Activated naive CD8-positive, alpha-beta T cell treated with anti-CD3 and anti-CD28 coated beads for 36 hours (primary cell): ENCODE results near the gene KRTAP5-7. TPM values are rescaled to one million over a fixed set of nuclear protein-coding genes. Genes with fewer than 3 reads are reported as not detected.

Source experiments
- DNase-seq: peaks from one replicate; pipeline ENCODE4 v3.0.0; 2021
- H3K27ac Mint-ChIP-seq: one replicate; pipeline ENCODE4 v1.8.0; 2022; ENCODE audit warnings: mild to moderate bottlenecking, moderate library complexity, mixed read lengths
- H3K27me3 Mint-ChIP-seq: one replicate; pipeline ENCODE4 v1.8.0; 2022; ENCODE audit warnings: mild to moderate bottlenecking, mixed read lengths
- H3K36me3 Mint-ChIP-seq: one replicate; pipeline ENCODE4 v1.8.0; 2021; ENCODE audit warnings: mild to moderate bottlenecking, mixed read lengths
- H3K4me1 Mint-ChIP-seq: one replicate; pipeline ENCODE4 v1.8.0; 2021; ENCODE audit warnings: mixed read lengths
- H3K4me3 Mint-ChIP-seq: one replicate; pipeline ENCODE4 v1.8.0; 2022; ENCODE audit warnings: mild to moderate bottlenecking, moderate library complexity, mixed read lengths
- H3K9me3 Mint-ChIP-seq: one replicate; pipeline ENCODE4 v1.8.0; 2022; ENCODE audit warnings: mixed read lengths
- total RNA-seq, 2 experiments: library from RNA; stranded (reverse); gene quantifications; one replicate each; pipeline ENCODE4 v1.2.3, GENCODE V29; 2021

Gene KRTAP5-7
- total RNA-seq, 2 experiments from 2014 or later, result not detected

DNA sequence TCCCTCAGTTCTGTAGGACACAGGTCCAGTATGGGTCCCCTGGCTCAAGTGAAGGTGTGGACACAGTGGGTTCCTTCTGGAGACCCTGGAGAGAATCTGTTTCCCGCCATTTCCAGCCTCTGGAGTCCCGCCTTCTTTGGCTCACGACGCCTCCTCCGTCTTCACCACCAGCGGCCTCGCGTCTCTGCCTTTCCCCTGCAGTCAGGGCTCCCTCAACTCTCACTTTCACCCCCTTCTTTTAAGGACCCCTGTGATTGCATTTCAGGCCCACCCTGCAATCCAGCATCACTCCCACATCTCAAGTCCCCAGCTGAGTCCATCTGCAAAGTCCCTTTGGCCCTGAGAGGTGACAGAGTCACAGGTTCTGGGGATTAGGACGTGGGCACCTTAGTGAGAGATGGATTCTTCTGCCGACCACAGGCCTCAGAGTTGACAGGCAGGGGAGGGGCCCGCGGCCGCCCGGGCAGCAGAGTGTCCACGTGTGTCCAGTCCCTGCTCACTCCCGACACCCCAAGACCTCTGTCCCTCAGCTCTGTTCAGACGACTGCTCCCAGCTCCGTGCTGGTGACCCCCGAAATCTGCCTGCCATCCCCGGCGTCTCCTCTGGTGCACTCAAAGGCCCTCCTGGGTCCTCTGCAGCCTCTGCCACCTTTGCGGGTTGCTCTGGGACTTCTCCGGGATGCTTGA is 36.9 kb upstream of the KRTAP5-7 start:
- Mint-ChIP-seq H3K27ac (peak overlapping the region; percentile 83), H3K9me3 (no peaks in the 10 kb centered on the region), H3K4me1 (peaks cover 19% of the 10 kb centered on the region), H3K27me3 (no peaks in the 10 kb centered on the region), H3K4me3 (no peak overlapping the region), H3K36me3 (peaks cover 45% of the 10 kb centered on the region)
- no peak for DNase-seq

DNA sequence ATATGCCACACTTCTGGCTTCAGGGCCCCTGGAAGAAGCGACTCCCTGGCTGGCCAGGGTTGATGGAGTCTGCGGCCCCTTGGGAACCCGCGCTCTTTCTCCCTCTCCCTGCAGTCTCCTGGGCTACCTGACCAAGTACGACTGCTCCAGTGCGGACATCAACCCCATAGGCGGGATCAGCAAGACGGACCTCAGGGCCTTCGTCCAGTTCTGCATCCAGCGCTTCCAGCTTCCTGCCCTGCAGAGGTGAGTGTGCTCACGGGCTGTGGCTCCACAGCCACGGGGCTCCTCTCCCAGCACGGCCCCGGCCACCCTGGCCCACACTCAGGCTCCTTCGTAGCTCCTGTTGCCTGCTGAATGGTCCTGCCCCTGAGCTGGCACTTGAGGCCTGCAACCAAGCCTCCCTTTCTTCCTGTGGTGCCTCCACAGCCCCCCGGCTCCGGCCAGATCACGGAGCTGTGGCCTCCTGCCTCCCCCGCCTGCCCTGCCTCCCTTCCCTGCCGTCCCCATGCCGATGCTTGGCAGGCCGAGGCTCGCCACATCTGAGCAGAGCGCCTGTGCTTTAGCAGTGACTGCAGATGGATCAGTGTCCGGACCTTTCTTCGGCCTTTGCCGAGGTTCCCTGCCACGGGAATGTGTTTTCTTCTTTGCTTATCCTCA is 36.2 kb upstream of the KRTAP5-7 start:
- no peak for DNase-seq
- Mint-ChIP-seq H3K36me3 (peaks cover 46% of the 10 kb centered on the region), H3K4me1 (peaks cover 19% of the 10 kb centered on the region), H3K9me3 (no peaks in the 10 kb centered on the region), H3K4me3 (no peak overlapping the region), H3K27ac (no peak overlapping the region), H3K27me3 (no peaks in the 10 kb centered on the region)

DNA sequence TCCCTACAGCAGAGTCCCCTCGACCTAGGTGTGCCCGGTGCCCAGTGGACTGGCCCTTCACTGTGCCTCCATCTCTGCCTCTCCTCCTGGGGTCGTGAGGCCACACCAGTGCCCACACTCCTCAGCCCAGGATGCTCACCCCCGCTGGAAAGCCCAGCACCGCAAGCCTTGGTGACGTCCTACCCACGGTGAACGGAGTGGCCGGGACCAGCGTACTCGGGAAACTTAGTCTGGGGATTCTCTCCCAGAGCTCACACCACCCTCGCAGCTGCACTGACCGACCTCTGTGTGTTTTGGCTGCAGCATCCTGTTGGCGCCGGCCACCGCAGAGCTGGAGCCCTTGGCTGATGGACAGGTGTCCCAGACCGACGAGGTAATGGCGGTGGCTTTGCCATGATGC is 35.5 kb upstream of the KRTAP5-7 start:
- H3K9me3 Mint-ChIP-seq, result no peaks in the 10 kb centered on the region
- H3K4me1 Mint-ChIP-seq, result peaks cover 19% of the 10 kb centered on the region
- peaks cover 42% of the 10 kb centered on the region for H3K36me3 Mint-ChIP-seq
- no peak overlapping the region for H3K4me3 Mint-ChIP-seq
- no peaks in the 10 kb centered on the region for H3K27me3 Mint-ChIP-seq
- no peak for DNase-seq
- H3K27ac Mint-ChIP-seq, result no peak overlapping the region

DNA sequence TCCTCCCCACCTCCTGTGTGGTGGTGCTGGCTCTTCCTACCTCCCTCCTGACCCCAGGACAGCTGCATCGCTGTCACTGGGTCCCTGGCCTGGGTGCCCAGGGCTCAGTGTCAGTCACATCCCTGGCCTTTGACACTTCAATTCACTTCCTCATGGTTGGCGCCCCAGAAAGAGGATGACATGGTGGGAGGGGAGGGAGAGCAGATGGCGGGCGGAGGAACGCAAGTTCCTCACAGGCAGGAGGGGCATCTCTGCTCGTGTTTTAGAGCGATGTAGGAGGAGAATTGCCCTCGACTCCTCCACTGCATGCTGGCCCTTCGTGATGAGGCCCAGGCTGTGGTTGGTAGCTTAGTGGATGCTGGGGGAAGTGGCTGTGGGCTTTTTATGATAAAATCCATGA is 35.1 kb upstream of the KRTAP5-7 start:
- no peaks in the 10 kb centered on the region for H3K27me3 Mint-ChIP-seq
- DNase-seq, result no peak
- H3K36me3 Mint-ChIP-seq, result peaks cover 46% of the 10 kb centered on the region
- peaks cover 19% of the 10 kb centered on the region for H3K4me1 Mint-ChIP-seq
- no peak overlapping the region for H3K4me3 Mint-ChIP-seq
- H3K9me3 Mint-ChIP-seq, result no peaks in the 10 kb centered on the region
- no peak overlapping the region for H3K27ac Mint-ChIP-seq

DNA sequence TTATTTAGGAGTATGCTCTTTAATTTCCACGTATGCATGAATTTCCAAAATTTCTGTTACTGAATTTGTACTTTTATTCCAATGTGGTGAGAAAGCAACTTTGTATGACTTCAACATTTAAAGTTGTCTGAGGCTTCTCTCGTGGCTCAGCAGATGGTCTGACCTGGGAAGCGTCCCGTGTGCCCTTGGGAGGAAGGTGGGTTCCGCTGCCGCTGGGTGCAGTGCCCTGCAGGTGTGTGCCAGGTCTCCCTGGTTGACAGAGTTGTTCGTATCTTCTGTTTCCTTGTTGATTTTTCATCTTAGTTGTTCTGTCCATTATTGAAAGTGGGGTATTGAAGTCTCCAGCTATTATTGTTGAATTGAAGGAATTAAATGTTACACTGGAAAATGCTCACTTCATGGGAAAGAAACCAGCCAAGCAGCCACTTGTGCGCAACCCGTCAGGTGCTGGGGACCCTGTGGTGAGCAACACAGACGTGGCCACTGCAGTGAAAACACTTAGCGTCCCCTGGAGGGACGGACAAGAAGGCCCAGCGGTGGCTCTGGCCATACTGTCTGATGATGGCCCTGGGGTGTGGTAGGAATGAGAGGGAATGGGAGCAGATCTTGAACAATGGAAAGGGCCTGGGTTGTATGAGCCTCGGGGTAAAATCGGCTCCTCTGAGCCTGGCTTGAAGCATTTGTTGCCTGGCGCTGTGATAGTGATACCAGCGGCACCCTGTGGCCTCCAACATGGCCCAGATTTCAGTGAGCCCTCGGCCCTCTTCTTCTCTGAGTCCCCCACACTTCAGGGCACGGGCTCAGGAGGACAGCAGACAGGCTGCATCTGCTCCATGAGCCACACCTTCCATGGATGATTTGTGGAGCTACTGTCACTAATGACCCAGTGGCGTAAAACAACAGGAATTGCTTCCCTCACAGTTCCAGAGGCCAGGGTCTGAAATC is 31.5 kb upstream of the KRTAP5-7 start:
- H3K36me3 Mint-ChIP-seq, result peaks cover 47% of the 10 kb centered on the region
- H3K27ac Mint-ChIP-seq, result no peak overlapping the region

DNA sequence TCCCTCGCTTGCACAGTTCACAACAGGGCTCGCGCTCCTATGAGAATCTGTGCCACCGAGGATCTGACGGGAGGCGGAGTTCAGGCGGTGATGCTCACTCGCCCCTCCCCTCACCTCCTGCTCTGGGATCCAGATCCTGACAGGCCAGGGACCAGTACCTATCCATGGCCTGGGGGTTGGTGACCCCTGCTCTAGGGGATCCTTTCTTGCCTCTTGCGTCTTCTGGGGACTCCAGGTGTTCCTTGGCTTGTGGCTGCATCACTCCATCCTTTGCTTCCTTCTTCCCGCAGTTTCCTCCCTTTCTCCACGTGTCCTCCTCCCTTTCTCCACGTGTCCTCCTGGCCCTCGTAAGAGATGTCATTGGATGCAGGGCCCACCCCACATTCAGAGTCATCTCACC is 30.6 kb upstream of the KRTAP5-7 start:
- no peak for DNase-seq
- Mint-ChIP-seq H3K4me3 (no peak overlapping the region), H3K27me3 (no peaks in the 10 kb centered on the region), H3K27ac (no peak overlapping the region), H3K9me3 (no peaks in the 10 kb centered on the region), H3K36me3 (peaks cover 50% of the 10 kb centered on the region), H3K4me1 (peaks cover 2% of the 10 kb centered on the region)

More for the DNA sequence above, 31.5 kb upstream of the KRTAP5-7 start:
- no peak overlapping the region for H3K4me3 Mint-ChIP-seq
- no peak for DNase-seq
- H3K9me3 Mint-ChIP-seq, result no peaks in the 10 kb centered on the region
- no peaks in the 10 kb centered on the region for H3K27me3 Mint-ChIP-seq
- peaks cover 2% of the 10 kb centered on the region for H3K4me1 Mint-ChIP-seq

DNA sequence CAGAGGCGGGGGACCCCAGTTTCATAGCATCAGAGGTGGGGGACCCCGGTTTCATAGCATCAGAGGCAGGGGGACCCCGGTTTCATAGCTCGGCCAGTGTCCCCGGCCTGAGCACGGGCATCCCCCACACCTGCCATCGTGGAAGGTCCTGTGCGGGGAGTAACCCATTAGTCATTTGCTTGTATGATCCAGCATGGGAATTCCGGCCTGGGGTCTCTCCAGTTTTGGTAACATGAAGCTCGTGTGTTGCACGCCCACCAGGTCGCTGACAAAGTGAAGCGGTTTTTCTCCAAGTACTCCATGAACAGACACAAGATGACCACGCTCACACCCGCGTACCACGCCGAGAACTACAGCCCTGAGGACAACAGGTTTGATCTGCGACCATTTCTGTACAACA is 29.0 kb upstream of the KRTAP5-7 start:
- no peaks in the 10 kb centered on the region for H3K27me3 Mint-ChIP-seq
- no peak for DNase-seq
- H3K4me1 Mint-ChIP-seq, result peaks cover 2% of the 10 kb centered on the region
- H3K4me3 Mint-ChIP-seq, result no peak overlapping the region
- no peak overlapping the region for H3K27ac Mint-ChIP-seq
- peaks cover 53% of the 10 kb centered on the region for H3K36me3 Mint-ChIP-seq
- no peaks in the 10 kb centered on the region for H3K9me3 Mint-ChIP-seq

DNA sequence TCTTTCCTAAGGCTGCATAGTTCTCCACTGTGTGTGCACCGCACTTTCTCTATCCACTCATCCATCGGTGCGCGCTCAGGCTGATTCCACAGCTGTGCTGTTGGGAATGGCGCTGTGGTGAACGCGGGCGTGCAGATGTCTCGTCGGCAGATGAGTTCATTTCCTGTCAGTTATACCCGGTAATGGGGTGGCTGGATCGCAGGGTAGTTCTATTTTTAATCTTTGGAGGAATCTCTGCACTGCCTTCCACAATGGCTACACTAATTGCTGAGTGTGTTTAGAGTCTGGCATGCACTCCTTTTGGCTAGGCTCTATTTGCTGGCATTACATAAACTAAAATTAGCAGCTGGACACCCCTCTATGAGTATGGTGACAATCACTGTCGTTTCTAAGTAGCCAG is 27.9 kb upstream of the KRTAP5-7 start:
- DNase-seq, result no peak
- H3K36me3 Mint-ChIP-seq, result peaks cover 60% of the 10 kb centered on the region
- H3K9me3 Mint-ChIP-seq, result no peaks in the 10 kb centered on the region
- no peak overlapping the region for H3K4me3 Mint-ChIP-seq
- H3K27ac Mint-ChIP-seq, result no peak overlapping the region
- peaks cover 2% of the 10 kb centered on the region for H3K4me1 Mint-ChIP-seq
- no peaks in the 10 kb centered on the region for H3K27me3 Mint-ChIP-seq

DNA sequence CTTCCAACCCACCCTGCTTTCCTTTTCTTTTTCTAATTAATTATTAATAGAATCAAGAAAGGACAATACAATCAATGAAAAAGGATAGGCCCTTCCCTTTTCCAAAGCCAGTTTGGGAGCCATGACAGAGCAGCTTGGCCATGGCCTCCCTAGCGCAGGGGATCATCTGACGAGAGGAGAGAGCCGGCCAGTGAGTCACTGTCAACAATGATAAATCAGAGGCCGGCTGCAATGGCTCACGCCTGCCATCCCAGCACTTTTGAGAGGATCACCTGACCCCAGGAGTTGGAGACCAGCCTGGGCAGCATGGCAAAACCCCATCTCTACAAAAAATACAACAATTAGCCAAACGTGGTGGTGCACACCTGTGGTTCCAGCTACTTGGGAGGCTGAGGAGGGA is 27.5 kb upstream of the KRTAP5-7 start:
- DNase-seq, result no peak
- H3K4me1 Mint-ChIP-seq, result peaks cover 2% of the 10 kb centered on the region
- H3K27me3 Mint-ChIP-seq, result no peaks in the 10 kb centered on the region
- no peak overlapping the region for H3K4me3 Mint-ChIP-seq
- H3K27ac Mint-ChIP-seq, result no peak overlapping the region
- no peaks in the 10 kb centered on the region for H3K9me3 Mint-ChIP-seq
- H3K36me3 Mint-ChIP-seq, result peaks cover 63% of the 10 kb centered on the region

DNA sequence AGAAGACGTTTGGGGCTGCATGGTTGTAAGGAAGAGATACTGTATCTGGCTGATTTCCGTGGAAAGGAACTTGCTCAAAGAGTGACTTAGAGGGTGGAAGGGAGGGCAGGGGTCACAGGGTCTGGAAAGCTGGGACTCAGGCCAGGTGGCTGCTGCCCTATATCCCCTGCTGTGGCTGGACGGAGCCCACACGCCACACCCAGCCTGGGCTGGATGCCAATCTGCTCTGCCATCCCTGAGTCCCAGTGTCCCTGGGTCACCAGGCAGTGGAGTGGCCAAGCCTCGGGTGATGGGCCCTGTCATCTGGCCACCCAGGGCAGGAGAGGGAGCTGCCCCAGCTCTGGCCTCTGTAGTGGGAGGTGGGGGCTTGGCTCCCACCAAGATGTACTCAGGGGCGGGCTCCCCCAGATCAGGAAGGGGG is 26.5 kb upstream of the KRTAP5-7 start:
- Mint-ChIP-seq H3K27ac (no peak overlapping the region), H3K4me3 (no peak overlapping the region), H3K27me3 (no peaks in the 10 kb centered on the region), H3K9me3 (no peaks in the 10 kb centered on the region), H3K4me1 (peaks cover 2% of the 10 kb centered on the region), H3K36me3 (peaks cover 64% of the 10 kb centered on the region)
- no peak for DNase-seq

DNA sequence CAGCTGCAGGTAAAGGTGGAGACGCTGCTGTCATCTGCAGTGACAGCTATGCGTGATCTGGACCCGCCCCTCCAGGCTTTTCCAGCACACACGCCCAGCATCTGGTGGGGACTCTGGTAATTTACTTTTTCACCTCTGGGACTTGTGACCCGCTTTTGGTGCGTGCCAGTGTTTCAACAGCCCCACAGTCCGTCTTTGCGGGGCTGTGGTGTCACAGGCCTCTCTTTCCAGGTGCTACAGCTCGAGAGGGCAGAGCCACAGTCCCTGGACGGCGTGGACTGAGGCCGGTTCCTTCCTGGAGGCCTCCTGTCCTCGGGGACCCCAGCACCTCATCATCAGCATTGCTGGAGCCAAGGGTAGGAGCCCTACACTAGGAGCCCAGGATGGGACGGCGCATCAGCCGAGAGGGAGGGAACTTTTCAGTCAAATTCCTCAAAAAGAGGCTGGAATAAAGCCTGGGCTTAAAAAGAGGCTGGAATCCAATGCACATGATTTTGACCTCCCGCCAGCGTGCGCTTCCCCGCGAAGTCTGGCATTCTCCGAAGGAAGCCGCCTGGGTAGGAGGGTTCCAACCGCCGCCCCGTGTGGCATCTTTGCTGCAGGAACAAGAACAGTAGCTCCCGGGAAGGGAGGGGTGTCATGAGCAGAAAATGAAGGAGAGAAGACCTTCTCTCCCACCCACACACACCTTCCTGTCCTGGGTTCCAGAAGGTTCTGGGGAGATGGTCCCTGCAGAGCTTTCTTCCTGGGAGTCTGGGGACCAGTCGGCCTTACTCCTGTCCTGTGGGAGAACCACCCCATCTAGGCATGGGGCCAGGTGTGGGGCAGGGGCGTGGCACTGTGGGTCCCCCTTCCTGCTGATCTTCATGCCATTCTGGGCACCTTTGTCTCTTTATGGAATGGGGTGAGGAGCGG is 25.7 kb upstream of the KRTAP5-7 start:
- Mint-ChIP-seq H3K27ac (no peak overlapping the region), H3K4me1 (peaks cover 2% of the 10 kb centered on the region), H3K27me3 (no peaks in the 10 kb centered on the region), H3K4me3 (no peak overlapping the region), H3K9me3 (peaks cover 3% of the 10 kb centered on the region), H3K36me3 (peaks cover 68% of the 10 kb centered on the region)
- DNase-seq, result no peak

DNA sequence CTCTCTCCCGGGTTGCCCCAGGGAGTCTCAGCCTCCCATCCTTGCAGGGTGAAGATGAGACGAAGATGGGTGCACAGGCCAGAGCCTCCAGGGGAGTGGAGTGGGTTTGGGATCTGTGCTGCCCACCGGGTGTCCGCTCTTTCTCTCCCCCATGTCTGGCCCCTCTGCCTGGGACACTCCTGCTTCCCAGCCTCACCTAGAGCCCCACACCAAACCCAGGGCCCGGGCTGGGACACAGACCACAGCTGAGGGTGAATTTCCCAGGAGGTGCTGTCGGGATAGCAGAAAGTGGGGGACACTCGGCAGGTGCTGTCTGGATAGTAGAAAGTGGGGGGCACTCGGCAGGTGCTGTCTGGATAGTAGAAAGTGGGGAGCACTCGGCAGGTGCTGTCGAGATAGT is 25.0 kb upstream of the KRTAP5-7 start:
- Mint-ChIP-seq H3K9me3 (peaks cover 8% of the 10 kb centered on the region), H3K4me1 (peaks cover 2% of the 10 kb centered on the region), H3K27ac (no peak overlapping the region), H3K4me3 (no peak overlapping the region), H3K36me3 (peaks cover 68% of the 10 kb centered on the region), H3K27me3 (no peaks in the 10 kb centered on the region)
- no peak for DNase-seq

DNA sequence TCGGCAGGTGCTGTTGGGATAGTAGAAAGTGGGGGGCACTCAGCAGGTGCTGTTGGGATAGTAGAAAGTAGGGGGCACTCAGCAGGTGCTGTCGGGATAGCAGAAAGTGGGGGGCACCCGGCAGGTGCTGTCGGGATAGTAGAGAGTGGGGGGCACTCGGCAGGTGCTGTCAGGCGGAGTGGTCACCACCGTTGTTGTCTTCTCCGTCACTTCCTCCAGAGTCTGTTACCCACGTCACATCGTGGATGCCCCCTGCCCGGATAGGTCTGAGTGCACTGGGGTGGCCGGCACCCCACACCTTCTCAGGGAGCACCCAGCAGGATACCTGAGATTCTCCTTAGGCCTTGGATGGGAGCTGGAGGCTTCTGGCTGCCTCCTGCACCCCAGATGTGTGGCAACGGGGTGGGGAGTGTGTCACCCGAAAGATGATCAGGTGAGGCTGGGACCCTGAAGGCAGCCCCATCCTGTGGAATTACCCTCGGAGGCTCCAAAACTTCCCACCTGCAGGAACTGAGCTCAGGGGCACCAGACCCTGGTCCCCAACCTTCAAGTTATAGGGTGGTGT is 24.1 kb upstream of the KRTAP5-7 start:
- Mint-ChIP-seq H3K27me3 (no peaks in the 10 kb centered on the region), H3K9me3 (peaks cover 15% of the 10 kb centered on the region), H3K36me3 (peaks cover 69% of the 10 kb centered on the region), H3K4me1 (peaks cover 2% of the 10 kb centered on the region), H3K4me3 (no peak overlapping the region), H3K27ac (peak overlapping the region; percentile 34)
- DNase-seq, result no peak

DNA sequence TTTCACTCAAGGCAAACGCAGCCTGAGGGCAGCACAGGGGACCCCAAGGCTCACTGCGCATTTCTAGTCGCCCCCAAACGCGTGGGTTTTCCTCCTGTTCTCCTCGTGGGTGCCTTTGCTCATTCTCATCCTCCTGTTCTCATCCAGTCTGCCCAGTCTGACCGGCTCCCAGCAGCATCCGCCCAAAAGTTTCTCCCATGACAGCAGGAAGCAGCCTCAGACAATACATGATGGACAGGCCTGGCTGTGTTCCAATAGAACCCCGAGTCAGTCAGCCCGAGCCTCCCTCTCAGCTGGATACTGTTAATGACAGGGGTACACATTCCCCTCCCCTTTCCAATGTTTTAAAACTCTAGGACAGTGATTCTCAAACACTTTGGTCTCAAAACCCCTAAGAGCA is 22.5 kb upstream of the KRTAP5-7 start:
- no peak overlapping the region for H3K27ac Mint-ChIP-seq
- peaks cover 60% of the 10 kb centered on the region for H3K36me3 Mint-ChIP-seq
- peaks cover 30% of the 10 kb centered on the region for H3K9me3 Mint-ChIP-seq
- no peak for DNase-seq
- H3K27me3 Mint-ChIP-seq, result no peaks in the 10 kb centered on the region
- H3K4me1 Mint-ChIP-seq, result no peaks in the 10 kb centered on the region
- no peak overlapping the region for H3K4me3 Mint-ChIP-seq
